Thyroid gland (tissue), 4 donors: ENCODE results near the gene DR1. TPM values are rescaled to one million over a fixed set of nuclear protein-coding genes. Genes with fewer than 3 reads are reported as not detected.
A peak's percentile ranks its signal among the peaks of the same experiment; 100 is the strongest.

Experiments
- DNase-seq, 2 donors: peaks; one replicate each; pipeline ENCODE4 v3.0.0-alpha.2; 2019
- H3K27ac ChIP-seq, 3 donors: fragments of 200-600 bp; sonication (generic); 1 replicate in 2 of 3; 2 replicates in 1 of 3; pipeline ENCODE4 v1.5.1; 2016 to 2019; ENCODE audit warnings: mild to moderate bottlenecking in 1 of 3, moderate library complexity in 1 of 3
- H3K27me3 ChIP-seq: fragments of 200-600 bp; sonication (generic); one replicate; pipeline ENCODE4 v1.5.1; 2019
- H3K36me3 ChIP-seq, 2 donors: fragments of 200-600 bp; sonication (generic); one replicate each; pipeline ENCODE4 v1.5.1; 2016 to 2019
- H3K4me1 ChIP-seq, 2 donors: fragments of 200-600 bp; sonication (generic); one replicate each; pipeline ENCODE4 v1.5.1; 2017 to 2019
- H3K4me3 ChIP-seq, 3 donors: fragments of 200-600 bp; sonication (generic); replicated peaks in 1 of 3; 1 replicate in 2 of 3; 2 replicates in 1 of 3; pipeline ENCODE4 v1.5.1; 2016; ENCODE audit warnings: mild to moderate bottlenecking in 1 of 3
- H3K9me3 ChIP-seq: fragments of 200-600 bp; sonication (generic); one replicate; pipeline ENCODE4 v1.5.1; 2017
- CTCF ChIP-seq, 6 experiments: fragments of 200-600 bp in 3 of 6; fragments of 450-650 bp in 3 of 6; sonication (generic) in 3 of 6; IDR thresholded peaks; one replicate each; pipeline ENCODE4 v1.5.1; 2016 to 2019; ENCODE audit warnings: antibody characterized with exemption in 6 of 6, mild to moderate bottlenecking in 2 of 6, inconsistent platforms in 1 of 6, moderate library complexity in 1 of 6
- POLR2A ChIP-seq, 2 donors: fragments of 450-650 bp; IDR thresholded peaks; one replicate each; pipeline ENCODE4 v1.6.1; 2017; ENCODE audit warnings: antibody characterized with exemption in 2 of 2, mild to moderate bottlenecking in 2 of 2, moderate library complexity in 1 of 2
- WGBS, 2 donors: methylation state at CpG; one replicate each; pipeline ENCODE4 v1.1.5; 2017; 5-methylcytosine and 5-hydroxymethylcytosine counted together
- intact Hi-C: fragments of 100-400 bp; cut with DNase I; formaldehyde crosslinking; loops from one replicate; pipeline ENCODE4 v1.15.1; 2023
- total RNA-seq, 4 donors: library from RNA; depleted of rRNA; stranded (reverse); fragments of >200 nt; gene quantifications; one replicate each; pipeline ENCODE4 v1.2.3, GENCODE V29; 2016

DR1 gene
- total RNA-seq, 4 donors from 2014 or later, result 31.2 to 47.4 (median 34.1) TPM

- Histone ChIP-seq H3K36me3 (no peaks in the 10 kb centered on the region), H3K4me3 (no peak overlapping the region), H3K27me3 (no peaks in the 10 kb centered on the region), H3K27ac (no peak overlapping the region), H3K9me3 (no peaks in the 10 kb centered on the region), H3K4me1 (no peaks in the 10 kb centered on the region)
- intact Hi-C loops, result loop anchor here (10.0 kb wide), 1 partner anchor 538 kb away; no protein-coding TSS in a partner anchor
- no peak for DNase-seq
- TF ChIP-seq CTCF (IDR thresholded peaks at IDR 0.05), result no peak
- no peak for TF ChIP-seq POLR2A (IDR thresholded peaks at IDR 0.05)
These were observed 38.8 kb upstream of the DR1 start for GRCh38 chr1:93306920-93307319.

GRCh38 chr1:93313026-93313425, 32.7 kb upstream of the DR1 start:
- no peak for TF ChIP-seq CTCF (IDR thresholded peaks at IDR 0.05)
- TF ChIP-seq POLR2A (IDR thresholded peaks at IDR 0.05), result no peak
- Histone ChIP-seq H3K4me1 (no peaks in the 10 kb centered on the region), H3K36me3 (no peaks in the 10 kb centered on the region), H3K4me3 (no peak overlapping the region), H3K27me3 (no peaks in the 10 kb centered on the region), H3K9me3 (no peaks in the 10 kb centered on the region), H3K27ac (no peak overlapping the region)
- intact Hi-C loops, result no loop called here
- 68 to 78% methylated on average over 4 of the region's 4 CpGs for WGBS, 2 donors
- peak; percentile 8 to 15 for DNase-seq

- Histone ChIP-seq H3K4me3 (no peak overlapping the region), H3K4me1 (no peaks in the 10 kb centered on the region), H3K27ac (no peak overlapping the region), H3K36me3 (no peaks in the 10 kb centered on the region), H3K27me3 (no peaks in the 10 kb centered on the region), H3K9me3 (no peaks in the 10 kb centered on the region)
- WGBS, 2 donors, result 66 to 72% methylated on average over 2 of the region's 2 CpGs
- intact Hi-C loops, result no loop called here
- peak; percentile 2 to 4 for DNase-seq
- TF ChIP-seq CTCF (IDR thresholded peaks at IDR 0.05), result no peak
- TF ChIP-seq POLR2A (IDR thresholded peaks at IDR 0.05), result no peak
These were observed 28.5 kb upstream of the DR1 start for GRCh38 chr1:93317207-93317606.

GRCh38 chr1:93317943-93318342, 27.8 kb upstream of the DR1 start:
- Histone ChIP-seq H3K4me1 (no peaks in the 10 kb centered on the region), H3K36me3 (no peaks in the 10 kb centered on the region), H3K27me3 (no peaks in the 10 kb centered on the region), H3K4me3 (no peak overlapping the region), H3K27ac (no peak overlapping the region), H3K9me3 (no peaks in the 10 kb centered on the region)
- WGBS, 2 donors, result 93 to 96% methylated on average over 2 of the region's 2 CpGs
- intact Hi-C loops, result no loop called here
- DNase-seq, result no peak
- no peak for TF ChIP-seq CTCF (IDR thresholded peaks at IDR 0.05)
- no peak for TF ChIP-seq POLR2A (IDR thresholded peaks at IDR 0.05)

DNA sequence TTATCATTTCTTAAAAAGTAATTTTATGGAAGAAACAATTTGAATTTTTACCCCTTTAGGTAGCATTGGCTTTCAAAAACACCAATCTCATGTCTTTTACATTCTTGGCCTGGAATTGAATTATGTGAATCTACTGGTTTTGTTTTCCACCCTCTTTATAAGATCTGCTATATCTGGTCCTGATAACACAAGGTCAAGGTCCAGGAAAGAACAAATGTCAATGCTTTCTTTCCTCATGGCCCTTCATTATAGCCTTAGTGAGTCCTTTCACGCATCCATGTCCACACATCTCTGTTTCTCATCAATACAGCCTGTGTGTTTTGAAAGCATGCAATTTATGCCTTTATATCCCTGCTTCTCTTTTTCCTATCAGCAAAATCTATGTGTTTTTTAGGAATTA, 24.0 kb upstream of the DR1 start:
- DNase-seq, result no peak
- no peak overlapping the region for H3K4me3 ChIP-seq
- H3K9me3 ChIP-seq, result no peaks in the 10 kb centered on the region
- intact Hi-C loops, result no loop called here
- H3K27me3 ChIP-seq, result no peaks in the 10 kb centered on the region
- H3K36me3 ChIP-seq, result no peaks in the 10 kb centered on the region
- no peak overlapping the region for H3K27ac ChIP-seq
- peaks cover 0 to 6% of the 10 kb centered on the region in 2 donors for H3K4me1 ChIP-seq
- WGBS, 2 donors, result 98% methylated on average over 1 of the region's 1 CpG
- TF ChIP-seq CTCF (IDR thresholded peaks at IDR 0.05) (no peak), POLR2A (IDR thresholded peaks at IDR 0.05) (no peak)
